Activated CD8-positive, alpha-beta memory T cell treated with anti-CD3 and anti-CD28 coated beads for 1 hour (primary cell): Measurements from ENCODE around the gene NID1.
A peak's percentile ranks its signal among the peaks of the same experiment; 100 is the strongest.

Experiments
- DNase-seq, 2 donors: peaks; one replicate each; pipeline ENCODE4 v3.0.0-alpha.2; 2020; ENCODE audit warnings: low read depth in 1 of 2; ENCODE audit errors: extremely low read depth in 1 of 2

NID1 gene, protein sequence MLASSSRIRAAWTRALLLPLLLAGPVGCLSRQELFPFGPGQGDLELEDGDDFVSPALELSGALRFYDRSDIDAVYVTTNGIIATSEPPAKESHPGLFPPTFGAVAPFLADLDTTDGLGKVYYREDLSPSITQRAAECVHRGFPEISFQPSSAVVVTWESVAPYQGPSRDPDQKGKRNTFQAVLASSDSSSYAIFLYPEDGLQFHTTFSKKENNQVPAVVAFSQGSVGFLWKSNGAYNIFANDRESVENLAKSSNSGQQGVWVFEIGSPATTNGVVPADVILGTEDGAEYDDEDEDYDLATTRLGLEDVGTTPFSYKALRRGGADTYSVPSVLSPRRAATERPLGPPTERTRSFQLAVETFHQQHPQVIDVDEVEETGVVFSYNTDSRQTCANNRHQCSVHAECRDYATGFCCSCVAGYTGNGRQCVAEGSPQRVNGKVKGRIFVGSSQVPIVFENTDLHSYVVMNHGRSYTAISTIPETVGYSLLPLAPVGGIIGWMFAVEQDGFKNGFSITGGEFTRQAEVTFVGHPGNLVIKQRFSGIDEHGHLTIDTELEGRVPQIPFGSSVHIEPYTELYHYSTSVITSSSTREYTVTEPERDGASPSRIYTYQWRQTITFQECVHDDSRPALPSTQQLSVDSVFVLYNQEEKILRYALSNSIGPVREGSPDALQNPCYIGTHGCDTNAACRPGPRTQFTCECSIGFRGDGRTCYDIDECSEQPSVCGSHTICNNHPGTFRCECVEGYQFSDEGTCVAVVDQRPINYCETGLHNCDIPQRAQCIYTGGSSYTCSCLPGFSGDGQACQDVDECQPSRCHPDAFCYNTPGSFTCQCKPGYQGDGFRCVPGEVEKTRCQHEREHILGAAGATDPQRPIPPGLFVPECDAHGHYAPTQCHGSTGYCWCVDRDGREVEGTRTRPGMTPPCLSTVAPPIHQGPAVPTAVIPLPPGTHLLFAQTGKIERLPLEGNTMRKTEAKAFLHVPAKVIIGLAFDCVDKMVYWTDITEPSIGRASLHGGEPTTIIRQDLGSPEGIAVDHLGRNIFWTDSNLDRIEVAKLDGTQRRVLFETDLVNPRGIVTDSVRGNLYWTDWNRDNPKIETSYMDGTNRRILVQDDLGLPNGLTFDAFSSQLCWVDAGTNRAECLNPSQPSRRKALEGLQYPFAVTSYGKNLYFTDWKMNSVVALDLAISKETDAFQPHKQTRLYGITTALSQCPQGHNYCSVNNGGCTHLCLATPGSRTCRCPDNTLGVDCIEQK

DNA sequence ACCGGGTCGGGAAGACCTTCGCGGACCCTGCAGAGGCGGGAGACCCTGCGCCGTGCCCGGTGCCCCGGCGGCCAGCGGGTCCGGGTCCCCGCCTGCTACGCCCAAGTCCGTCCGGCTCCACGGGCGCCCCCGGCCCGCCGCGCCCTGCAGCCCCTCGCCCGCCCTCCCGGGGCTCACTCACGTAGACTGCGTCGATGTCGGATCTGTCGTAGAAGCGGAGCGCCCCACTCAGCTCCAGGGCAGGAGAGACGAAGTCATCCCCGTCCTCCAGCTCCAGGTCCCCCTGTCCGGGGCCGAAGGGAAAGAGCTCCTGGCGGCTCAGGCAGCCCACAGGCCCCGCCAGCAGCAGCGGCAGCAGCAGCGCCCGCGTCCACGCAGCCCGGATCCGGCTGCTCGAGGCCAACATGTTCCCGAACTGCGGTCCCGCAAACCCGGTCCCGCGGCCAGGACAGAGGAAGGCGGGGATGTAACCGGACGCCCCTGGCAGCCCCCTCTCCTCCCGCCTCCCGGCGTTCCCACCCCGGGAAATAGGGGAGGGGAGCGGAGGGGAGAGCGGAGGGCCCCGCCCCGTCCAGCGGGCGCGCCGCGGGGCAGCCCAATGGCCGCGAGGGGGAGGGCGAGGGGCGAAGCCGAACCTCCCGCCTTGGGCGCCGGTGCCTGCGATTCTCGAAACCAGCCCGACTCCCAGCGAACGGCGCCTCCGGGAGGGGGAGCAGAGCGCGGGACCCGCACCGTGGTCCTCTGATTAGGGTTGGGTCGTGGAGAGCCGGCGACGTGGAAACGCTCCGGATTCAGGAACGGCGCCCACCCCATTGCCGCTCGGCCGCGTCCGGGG lies at the start of gene NID1:
Gene NID1 (minus strand): TSS at position 417 of the 835 bp plus-strand sequence. CDS start 11 bp downstream, at position 406.
- DNase-seq = peak in 1 of 2 donors; percentile 4

DNA sequence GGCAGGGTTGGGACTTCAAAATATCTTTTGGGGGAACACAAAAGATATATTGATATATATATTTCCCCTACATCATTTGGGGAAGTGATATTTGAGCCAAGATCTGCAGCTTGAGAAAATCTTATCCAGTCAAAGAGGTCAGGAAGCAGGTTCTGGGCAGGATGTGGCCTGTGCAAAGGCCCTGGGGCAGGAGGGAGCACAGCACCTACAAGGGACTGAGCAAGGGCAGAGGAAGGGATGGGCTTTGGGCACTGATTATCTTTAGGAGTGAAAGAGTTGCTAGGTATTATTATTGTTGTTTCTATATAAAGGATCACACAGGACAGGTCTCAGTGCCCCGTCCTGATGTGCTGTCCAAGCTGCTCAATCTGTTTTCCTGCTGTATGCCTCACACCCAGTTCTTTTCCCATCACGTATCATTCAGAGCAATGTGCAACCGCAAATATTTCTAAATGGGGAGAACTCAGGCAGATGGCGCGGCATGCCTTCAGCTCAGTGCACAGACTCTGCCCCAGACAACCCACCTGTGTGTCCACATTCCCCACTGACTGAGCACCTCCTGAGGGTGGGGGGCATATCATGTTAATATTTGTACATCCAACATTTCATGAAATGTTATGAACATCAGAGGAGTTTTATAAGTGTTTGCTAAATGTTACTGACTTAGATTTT lies 49.3 kb upstream of the NID1 start:
- DNase-seq = no peak

DNA sequence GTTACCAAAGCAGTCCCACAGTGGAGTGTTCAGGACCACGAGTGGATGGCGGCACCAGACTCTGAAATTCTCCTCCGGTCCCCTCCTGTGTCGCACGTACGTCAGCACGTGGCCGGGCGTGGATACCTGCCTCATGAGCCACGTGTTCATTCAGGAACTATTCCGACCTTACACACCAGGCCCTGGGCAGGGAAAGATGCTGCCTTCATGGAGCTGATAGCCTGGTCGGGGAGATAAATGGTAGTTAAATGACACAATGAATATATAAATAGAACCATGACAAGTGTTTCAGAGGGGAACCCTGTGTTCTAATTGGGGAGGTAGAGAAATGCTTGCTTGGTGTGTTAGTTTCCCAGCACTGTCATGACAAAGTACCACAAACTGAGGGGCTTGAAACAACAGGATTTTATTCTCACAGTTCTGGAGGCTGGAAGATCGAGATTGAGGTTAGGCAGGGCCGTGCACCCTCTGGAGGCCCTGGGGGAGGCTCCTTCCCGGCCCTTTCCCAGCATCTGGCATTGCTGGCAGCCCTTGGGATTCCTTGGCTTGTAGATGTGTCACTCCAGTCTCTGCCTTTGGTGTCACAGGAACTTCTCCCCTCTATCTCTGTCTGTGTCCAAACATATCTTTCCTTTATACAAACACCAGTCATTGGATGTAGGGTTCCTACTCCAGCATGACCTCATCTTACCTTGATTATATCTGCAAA lies 48.6 kb upstream of the NID1 start:
- no peak for DNase-seq

DNA sequence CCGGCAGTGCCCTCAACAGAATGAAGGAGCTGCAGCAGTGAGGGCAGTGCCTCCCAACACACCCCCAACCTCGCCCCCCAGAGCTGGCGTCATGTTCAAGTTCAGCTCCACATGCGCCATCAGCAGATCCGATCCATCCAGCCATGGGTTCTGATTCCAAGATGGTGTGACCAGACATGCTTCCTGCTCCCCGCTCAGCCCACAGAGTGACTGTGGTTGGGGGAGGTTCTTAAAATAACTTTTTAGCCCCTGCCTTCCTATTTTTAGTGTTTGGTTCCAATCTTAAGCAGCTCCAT lies 47.4 kb upstream of the NID1 start:
- no peak for DNase-seq

DNA sequence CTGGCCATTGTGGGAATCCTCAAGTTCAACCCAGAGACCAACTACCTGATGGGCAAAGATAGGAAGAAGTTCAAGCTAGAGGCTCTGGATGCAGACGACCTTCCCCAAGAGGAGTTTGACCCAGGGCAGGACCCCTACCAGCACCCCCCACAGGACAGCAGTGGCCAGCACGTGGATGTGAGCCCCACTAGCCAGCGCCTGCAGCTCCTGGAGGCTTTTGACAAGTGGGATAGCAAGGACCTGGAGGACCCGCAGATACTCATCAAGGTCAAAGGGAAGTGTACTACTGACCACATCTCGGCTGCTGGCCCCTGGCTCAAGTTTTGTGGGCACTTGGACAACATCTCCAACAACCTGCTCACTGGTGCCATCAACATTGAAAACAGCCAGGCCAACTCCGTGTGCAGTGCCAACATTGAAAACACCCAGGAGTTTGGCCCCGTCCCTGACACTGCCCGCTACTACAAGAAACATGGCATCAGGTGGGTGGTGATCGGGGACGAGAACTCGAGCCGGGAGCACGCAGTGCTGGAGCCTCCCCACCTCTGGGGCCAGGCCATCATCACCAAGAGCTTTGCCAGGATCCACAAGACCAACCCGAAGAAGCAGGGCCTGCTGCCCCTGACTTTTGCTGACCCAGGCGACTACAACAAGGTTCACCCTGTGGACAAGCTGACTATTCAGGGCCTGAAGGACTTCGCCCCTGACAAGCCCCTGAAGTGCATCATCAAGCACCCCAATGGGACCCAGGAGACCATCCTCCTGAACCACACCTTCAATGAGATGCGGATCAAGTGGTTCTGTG lies 46.8 kb upstream of the NID1 start:
- no peak for DNase-seq

DNA sequence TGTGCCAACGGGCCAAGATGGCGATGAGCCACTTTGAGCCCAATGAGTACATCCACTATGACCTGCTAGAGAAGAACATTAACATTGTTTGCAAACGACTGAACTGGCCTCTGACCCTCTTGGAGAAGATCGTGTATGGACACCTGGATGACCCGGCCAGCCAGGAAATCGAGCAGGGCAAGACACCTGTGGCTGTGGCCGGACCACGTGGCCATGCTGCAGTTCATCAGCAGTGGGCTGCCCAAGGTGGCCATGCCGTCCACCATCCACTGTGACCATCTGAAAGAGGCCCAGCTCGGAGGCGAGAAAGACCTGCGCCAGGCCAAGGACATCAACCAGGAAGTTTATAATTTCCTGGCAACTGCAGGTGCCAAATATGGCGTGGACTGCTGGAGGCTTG lies 45.2 kb upstream of the NID1 start:
- no peak for DNase-seq

DNA sequence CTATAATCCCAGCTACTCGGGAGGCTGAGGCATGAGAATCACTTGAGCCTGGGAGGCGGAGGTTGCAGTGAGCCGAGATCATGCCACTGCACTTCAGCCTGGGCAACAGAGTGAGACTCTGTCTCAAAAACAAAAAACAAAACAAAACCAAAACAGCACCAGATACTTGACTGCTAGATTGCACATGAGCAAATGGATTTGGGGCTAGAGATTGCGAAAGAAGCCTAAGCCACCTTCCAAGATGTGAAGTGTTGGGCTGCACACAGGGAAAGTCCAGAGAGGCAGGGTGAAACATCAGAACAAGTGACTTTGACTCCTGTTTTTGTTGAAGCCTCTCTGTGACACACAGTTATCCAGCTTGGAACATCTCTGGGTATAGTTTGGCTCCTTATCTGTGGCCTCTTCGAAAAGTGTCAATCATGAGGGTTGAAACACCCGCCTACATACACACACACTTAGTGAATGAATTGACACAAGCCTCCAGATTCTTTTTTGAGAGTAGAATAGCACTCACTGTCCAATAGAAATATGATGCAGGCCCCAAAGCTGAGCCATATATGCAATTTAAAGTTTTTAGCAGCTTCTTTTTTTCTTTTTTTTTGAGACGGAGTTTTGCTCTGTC lies 43.2 kb upstream of the NID1 start:
- no peak for DNase-seq

DNA sequence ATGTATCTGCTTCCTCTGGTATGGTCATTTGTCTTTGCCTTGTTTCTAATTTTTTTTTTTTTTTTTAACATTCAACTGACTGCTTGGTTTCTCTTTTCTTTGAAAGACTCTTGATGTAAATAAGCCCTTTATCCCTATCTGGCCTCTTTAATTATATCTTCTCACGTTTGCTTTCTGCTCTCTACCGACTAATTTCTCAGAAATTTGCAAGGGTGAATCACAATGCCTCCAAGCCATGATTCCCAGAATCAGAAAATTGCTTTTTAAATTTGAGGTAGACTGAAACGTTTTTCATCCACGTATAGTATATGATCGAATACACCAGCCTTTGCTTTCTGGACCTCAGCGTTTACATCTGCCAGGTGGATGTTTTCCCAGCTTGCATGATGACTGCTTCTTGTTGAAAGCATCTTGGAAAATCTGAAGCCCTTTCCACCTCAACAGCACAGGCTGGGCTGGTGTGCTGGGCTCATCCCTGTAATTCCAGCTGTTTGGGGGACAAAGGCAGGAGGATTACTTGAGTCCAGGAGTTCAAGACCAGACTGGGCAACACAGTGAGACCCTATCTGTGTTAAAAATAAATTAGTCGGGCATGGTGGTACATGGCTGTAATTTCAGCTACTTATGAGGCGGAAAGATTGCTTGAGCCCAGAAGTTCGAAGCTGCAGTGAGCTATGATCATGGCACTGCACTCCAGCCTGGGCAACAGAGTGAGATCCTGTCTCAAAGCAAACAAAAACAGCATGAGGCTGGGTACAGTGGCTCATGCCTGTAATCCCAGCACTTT lies 42.4 kb upstream of the NID1 start:
- no peak for DNase-seq

DNA sequence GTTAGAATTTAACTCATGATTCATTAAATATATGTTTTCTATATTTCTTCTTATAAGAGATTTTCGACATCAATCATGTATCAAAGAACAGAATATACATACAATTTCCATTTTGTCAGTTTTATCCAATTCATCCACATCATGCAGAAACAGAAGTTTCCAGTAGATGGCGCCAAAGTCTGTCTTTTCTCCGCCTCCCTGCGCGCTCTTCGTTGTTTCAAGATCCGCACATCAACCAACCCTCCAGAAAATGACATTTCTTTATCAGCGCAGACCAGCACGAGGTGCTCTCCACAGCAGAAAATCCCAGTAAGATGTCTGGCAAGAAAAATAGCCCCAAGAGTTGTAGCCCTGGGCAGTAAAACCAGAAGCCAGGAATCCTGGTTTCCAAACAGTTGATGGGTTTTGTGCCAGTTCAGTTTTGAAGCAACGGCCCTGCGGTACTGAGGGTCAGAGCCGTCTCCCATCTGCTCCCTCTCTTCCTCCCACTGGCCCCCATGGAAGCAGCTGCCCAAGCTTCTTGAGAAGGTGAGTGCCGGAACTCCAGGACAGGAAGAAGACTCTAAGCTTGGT lies 38.8 kb upstream of the NID1 start:
- DNase-seq = peak in 1 of 2 donors; percentile 25

DNA sequence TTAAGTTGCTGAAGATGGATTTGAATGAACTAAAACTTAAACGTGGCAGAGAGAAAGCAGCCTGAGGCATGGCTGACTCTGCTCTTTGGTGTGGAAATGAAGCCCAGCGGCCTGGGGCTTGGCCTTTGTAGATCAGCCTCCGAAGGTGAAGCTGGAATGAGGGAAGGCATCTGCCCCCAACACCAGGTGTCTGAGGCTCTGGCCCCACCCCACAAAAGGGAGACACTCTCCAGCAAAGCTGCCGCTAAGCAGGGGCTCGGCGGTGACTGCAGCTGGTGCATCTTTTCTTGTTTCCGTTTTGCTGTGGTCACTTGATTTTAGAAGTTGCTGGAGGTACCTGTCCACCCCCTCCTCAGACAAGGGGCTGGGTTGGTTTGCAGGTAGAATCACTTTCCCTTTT lies 38.2 kb upstream of the NID1 start:
- DNase-seq = no peak

DNA sequence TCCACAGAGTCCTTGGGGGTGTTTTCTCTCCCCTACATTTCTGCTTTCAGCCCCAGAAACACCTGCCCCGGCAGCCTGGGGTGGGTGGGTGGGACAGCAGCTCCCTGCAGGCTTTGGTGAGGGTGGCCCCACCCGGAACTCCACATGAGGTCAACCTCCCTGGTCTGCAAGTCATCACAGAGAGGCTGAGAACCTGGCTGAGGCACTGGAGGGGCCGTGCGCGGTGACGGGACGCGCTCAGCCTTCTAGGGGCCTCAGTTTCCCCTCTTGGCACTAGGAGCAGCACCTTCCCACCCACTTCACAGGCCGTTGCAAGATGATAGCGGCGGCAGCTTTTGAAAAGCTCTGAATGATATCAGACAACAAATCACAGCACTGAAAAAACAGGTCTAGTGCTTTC lies 37.7 kb upstream of the NID1 start:
- no peak for DNase-seq

DNA sequence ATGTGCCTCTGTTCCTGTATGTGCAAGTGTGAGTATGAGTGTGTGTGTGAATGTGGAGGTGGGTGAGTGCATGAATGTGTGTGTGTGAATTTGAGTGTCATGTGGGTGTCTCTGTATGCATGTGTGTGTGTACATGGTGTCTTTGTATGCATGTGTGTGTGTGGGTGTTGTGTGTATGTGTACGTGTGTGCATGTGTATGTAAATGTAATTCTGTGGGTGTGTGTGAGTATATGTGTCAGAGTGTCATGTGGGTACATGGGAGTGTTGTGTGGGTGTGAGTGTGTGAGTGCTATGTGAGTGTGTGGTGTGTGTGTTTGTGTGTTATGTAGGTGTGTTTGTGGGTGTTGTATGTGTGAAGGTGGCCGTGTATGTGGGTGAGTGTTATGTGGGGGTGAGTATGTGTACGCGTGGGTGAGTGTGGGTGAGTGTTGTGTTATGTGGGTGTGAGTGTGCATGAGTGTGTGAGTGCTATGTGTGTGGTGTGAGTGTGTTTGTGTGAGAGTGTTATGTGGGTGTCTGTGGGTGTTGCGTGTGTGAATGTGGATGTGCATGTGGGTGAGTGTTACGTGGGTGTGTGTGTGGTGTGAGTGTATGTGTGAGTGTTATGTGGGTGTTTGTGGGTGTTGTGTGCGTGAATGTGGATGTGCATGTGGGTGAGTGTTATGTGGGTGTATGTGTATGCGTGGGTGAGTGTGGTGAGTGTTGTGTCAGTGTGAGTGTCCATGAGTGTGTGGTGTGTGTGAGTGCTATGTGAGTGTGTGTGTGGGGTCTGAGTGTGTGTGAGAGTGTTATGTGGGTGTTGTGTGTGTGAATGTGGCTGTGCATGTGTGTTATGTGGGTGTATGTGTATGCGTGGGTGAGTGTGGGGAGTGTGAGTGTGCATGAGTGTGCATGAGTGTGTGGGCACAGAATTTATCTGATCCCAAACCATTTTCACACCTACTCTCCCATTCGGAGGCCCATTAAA lies 36.6 kb upstream of the NID1 start:
- DNase-seq = no peak

DNA sequence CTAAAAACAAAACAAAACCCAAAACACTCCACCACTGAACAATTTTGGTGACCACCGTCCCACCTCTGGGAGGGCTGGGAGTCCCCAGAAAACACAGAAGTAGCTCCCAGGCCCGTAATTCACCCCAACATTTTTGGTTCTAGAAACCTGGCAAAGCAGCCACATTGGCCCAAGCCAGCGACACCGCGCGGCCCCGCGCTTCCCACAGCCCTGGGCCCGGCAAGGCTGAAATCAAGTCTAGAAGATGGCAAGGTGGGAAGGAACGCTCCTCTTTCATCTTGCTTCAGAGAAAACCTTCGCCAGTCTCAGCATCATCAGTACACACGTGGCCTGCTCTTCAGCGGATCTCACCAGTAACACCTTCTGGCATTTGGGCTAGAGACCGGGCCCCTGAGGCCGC lies 35.9 kb upstream of the NID1 start:
- no peak for DNase-seq

DNA sequence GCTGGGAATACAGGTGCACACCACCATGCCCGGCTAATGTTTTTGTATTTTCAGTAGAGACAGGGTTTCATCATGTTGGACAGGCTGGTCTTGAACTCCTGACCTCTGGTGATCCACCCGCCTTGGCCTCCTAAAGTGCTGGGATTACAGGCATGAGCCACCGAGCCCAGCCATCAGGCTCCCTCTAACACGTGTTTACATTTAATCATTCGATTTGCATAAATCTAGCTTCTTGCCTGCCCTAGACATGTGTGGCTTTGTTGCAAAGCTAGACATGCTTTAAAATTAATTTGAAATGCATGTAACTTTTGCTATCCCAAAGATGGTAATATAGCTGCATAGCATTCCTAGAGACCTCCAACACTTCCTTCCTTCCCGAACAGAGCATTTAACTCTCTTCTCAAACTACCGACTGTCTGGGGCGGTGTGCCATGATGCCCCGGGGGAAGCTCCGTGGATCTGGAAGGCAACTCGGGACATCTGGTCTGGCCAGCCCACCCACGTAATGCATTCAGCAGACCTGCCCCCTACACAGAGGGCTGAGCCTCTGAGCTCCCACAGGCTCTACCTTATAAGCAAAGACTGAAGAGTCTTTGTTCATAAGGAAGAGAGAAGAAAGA lies 34.6 kb upstream of the NID1 start:
- DNase-seq = no peak

DNA sequence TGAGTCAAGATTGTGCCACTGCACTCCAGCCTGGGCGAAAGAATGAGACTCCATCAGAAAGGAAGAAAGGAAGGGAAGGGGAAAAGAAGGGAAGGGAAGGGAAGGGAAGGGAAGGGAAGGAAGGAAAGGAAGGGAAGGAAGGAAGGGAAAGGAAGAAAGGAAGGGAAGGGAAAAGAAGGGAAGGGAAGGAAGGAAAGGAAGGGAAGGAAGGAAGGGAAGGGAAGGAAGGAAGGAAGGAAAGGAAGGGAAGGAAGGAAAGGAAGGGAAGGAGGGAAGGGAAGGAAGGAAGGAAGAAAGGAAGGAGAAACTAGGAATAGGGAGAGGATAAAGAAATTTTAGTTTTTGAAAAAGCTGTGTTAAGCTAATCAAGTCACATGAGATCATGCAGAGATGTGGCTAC lies 33.4 kb upstream of the NID1 start:
- no peak for DNase-seq
